UCSD-AML1 (cell line): ENCODE measurements around the gene CHST11.
"Not testable (repeated sequence)": the region's sequence is repeated elsewhere in the genome, so short reads cannot be mapped to it uniquely, and the experiment has no call there.

Experiments
- DNase-seq: peaks from one replicate; lab custom pipeline; 2025; ENCODE audit not compliant: unreplicated experiment; lab: John Stamatoyannopoulos, UW

CHST11 gene

GRCh38 chr12:104522985-104523722 is 66.4 kb downstream of the CHST11 start:
- DNase-seq = no peak

DNA sequence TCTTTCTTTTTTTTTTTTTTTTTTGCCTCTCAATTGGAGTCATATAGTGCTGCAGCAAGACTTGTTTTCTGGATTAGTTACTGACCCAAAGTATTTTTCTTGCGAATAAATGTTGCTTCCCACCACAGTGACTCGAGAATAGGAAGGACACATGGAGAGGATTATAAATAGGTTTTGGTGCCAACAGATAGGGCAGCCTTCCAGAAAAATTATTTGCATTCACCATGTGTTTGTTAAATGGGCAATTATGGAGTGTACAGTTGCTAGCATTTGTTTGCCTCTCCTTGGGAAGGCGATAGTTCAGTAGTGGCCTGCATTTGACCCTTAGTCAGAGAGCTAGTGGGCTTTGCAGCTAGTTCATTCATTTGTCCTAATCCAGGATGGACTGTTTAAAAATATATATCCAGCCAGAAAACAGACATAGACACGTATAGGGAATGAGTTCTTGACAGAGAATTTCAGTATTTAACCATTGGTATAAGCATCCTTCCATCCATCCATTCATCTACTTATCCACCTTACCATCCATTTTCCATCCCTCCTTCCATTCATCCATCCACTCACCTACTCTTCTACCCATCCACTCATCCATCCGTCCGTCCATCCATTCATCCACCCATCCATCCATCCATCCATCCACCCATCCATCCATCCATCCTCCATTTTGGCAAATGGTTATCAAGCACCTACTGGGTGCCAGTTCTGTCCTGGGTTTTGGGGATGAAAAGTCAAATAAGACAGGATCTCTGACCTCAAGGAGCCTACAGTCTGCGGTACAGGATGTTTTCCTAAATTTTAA is 67.5 kb downstream of the CHST11 start:
- no peak for DNase-seq

GRCh38 chr12:104526320-104526719 is 69.6 kb downstream of the CHST11 start:
- DNase-seq = no peak

- DNase-seq = no peak
Measured at GRCh38 chr12:104526751-104527150, 70.0 kb downstream of the CHST11 start.

DNA sequence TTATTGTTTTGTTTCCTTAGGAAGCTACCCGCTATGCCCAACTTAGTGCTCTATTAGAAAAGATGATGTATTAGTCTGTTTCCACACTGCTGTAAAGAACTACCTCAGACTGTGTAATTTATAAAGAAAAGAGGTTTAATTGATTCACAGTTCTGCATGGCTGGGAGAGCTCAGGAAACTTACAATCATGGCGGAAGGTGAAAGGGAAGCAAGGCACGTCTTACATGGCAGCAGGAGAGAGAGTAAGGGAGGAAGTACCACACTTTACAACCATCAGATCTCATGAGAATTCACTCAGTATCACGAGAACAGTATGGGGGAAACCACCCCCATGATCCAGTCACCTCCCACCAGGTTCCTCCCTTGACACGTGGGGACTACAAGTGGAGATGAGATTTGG is 70.9 kb downstream of the CHST11 start:
- DNase-seq = not testable (repeated sequence)

GRCh38 chr12:104529130-104529874 is 72.6 kb downstream of the CHST11 start:
- DNase-seq = no peak

DNA sequence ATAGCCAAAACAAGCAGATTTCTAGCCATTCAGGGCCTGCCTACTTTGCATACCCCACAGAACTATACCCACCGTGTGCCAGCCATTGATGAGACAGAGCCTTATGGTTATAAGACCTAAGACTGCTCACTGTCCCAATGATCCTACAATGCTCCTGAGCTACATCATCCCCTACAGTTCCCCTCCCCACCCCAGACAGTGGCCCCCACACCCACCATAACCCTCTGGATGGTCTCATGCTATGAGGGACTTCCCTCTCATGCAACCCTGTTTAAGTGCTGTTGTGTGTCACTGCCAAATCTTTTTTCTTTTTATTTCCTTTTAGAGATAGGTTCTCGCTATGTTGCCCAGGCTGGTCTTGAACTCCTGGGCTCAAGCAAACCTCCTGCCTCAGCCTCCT is 75.9 kb downstream of the CHST11 start:
- DNase-seq = no peak

GRCh38 chr12:104533134-104533533 is 76.4 kb downstream of the CHST11 start:
- DNase-seq = no peak

- no peak for DNase-seq
Measured at GRCh38 chr12:104534162-104534856, 77.6 kb downstream of the CHST11 start.

DNA sequence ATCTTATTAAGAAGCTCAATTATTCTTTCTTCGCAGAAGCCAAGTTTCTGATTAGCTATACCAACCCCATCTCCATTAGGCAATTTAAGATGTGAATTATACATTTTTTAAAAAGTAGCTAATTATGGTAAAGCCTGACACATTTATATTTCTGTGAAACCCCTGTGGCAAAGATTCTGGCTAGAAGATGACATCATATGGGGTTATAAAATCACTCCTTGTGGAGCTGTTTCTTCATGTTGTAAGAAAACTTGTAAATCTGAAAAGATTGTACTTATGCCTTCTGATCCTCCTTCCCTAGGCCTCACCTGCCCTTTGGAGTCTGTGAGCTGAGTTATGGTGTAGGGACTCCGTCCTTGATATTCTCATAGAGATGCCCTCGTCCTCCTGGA is 78.1 kb downstream of the CHST11 start:
- no peak for DNase-seq

GRCh38 chr12:104535369-104535768 is 78.6 kb downstream of the CHST11 start:
- no peak for DNase-seq

DNA sequence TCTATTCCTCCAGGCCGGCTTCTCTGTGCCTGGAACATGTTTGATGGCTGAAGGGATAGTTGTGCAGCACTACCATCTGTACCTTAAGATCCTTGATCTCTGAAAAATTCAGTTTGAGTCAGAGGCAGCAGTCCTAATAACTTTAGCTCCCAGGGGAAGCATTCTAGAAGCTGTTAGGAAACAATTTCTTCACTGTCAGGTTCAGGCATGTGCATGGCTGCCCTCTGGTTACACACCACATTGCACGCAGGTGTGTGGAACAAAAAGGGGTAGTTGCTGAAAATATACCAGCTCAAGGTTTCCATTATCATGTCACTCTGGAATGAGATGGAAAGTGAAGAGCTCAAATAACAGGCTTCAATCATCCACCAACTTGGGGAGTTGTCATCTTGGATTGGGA is 80.1 kb downstream of the CHST11 start:
- DNase-seq = no peak

GRCh38 chr12:104538056-104538455 is 81.3 kb downstream of the CHST11 start:
- DNase-seq = no peak

GRCh38 chr12:104538891-104539462 is 82.2 kb downstream of the CHST11 start:
- DNase-seq = no peak

GRCh38 chr12:104544836-104545235 is 88.1 kb downstream of the CHST11 start:
- no peak for DNase-seq

GRCh38 chr12:104546575-104546974 is 89.8 kb downstream of the CHST11 start:
- DNase-seq = peak; percentile 42

GRCh38 chr12:104547235-104547634 is 90.5 kb downstream of the CHST11 start:
- no peak for DNase-seq

GRCh38 chr12:104549815-104550480 is 93.2 kb downstream of the CHST11 start:
- no peak for DNase-seq

- no peak for DNase-seq
Measured at GRCh38 chr12:104551313-104551931, 94.7 kb downstream of the CHST11 start.

DNA sequence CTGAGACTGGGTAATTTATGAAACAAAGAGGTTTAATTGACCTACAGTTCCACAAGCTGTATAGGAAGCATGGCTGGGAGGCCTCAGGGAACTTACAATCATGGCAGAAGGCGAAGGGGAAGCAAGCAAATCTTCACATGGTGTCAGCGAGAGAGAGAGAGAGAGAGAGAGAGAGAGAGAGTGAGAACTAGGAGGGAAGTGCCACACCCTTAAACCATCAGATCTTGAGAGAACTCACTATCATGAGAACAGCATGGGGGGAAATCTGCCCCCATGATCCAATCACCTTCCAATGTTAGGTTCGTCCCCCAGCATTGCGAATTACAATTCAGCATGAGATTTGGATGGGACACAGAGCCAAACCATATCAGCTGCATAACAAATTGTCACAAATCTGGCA is 96.7 kb downstream of the CHST11 start:
- no peak for DNase-seq
